A549 (cell line): Measurements from ENCODE around the gene KDM5C. TPM values are rescaled to one million over a fixed set of nuclear protein-coding genes. Genes with fewer than 3 reads are reported as not detected.

Source experiments
- ATAC-seq, 2 experiments: fragments of 200-7000 bp in 1 of 2; fragments of >200 bp in 1 of 2; cut with Nextera tagmentation in 1 of 2; cut with Tn5 transposase in 1 of 2; 3 replicates each; pipeline versions ENCODE4 v1.8.0 to v1.9.1; 2018 to 2020; ENCODE audit warnings: mild to moderate bottlenecking in 1 of 2, moderate library complexity in 1 of 2
- CTCF ChIA-PET: fragments of 300-600 bp; sonication (Branson Sonifier 250); formaldehyde crosslinking; extraction: SDS; loops from one replicate; lab custom pipeline; 2021; ENCODE audit warnings: antibody characterized with exemption, inconsistent platforms; lab: Yijun Ruan, JAX
- POLR2A ChIA-PET: fragments of 350-600 bp; formaldehyde crosslinking; extraction: SDS; loops from one replicate; lab custom pipeline; 2021; ENCODE audit warnings: antibody characterized with exemption, inconsistent platforms; lab: Yijun Ruan, JAX
- DNase-seq, 2 experiments: peaks; one replicate each; pipeline versions ENCODE4 v3.0.0 to v3.0.0-alpha.2; 2011 to 2016; ENCODE audit warnings: low read depth in 1 of 2, low spot score in 1 of 2
- FAIRE-seq: peaks from 2 replicates; lab custom pipeline; 2011; peaks lifted over from hg19 to GRCh38; lab: Jason Lieb, UNC
- H3K27ac ChIP-seq, 2 experiments: fragments of >200 bp; sonication (Bioruptor Twin); formaldehyde crosslinking; 3 replicates each; pipeline ENCODE4 v1.5.1; 2016 to 2017
- H3K4me1 ChIP-seq: fragments of >200 bp; sonication (Bioruptor Twin); formaldehyde crosslinking; 3 replicates; pipeline ENCODE4 v1.6.1; 2016
- H3K4me2 ChIP-seq: fragments of >200 bp; sonication (Bioruptor Twin); formaldehyde crosslinking; 3 replicates; pipeline ENCODE4 v1.6.1; 2016
- H3K4me3 ChIP-seq: fragments of >200 bp; sonication (Bioruptor Twin); formaldehyde crosslinking; 3 replicates; pipeline ENCODE4 v1.5.1; 2016
- H3K9me3 ChIP-seq: fragments of >200 bp; sonication (Bioruptor Twin); formaldehyde crosslinking; 3 replicates; pipeline ENCODE4 v1.6.1; 2016
- CBX8 ChIP-seq: fragments of 200-600 bp; sonication (generic); IDR thresholded peaks from 2 replicates; pipeline ENCODE4 v1.6.1; 2016
- CHD2 ChIP-seq: fragments of 150-350 bp; IDR thresholded peaks from 2 replicates; pipeline ENCODE4 v1.6.1; 2014; ENCODE audit warnings: low read length; ENCODE audit not compliant: partially characterized antibody
- ESRRA ChIP-seq: fragments of 150-350 bp; IDR thresholded peaks from 2 replicates; pipeline ENCODE4 v1.6.1; 2014; ENCODE audit warnings: mild to moderate bottlenecking, low read length, borderline replicate concordance
- HDAC2 ChIP-seq: fragments of 200-600 bp; sonication (generic); IDR thresholded peaks from 2 replicates; pipeline ENCODE4 v1.6.1; 2016
- HOXA7 ChIP-seq: fragments of 250-450 bp; sonication (Bioruptor Pico); IDR thresholded peaks from 2 replicates; pipeline ENCODE4 v1.5.0; 2020; ENCODE audit warnings: mild to moderate bottlenecking, moderate library complexity
- NPAS2 ChIP-seq: fragments of 250-450 bp; sonication (Bioruptor Pico); IDR thresholded peaks from 2 replicates; pipeline ENCODE4 v1.8.0; 2022; ENCODE audit warnings: mild to moderate bottlenecking, moderate library complexity, borderline replicate concordance
- NR3C1 ChIP-seq: fragments of >200 bp; sonication (Bioruptor Twin); formaldehyde crosslinking; IDR thresholded peaks from 3 replicates; pipeline ENCODE4 v1.6.1; 2017
- POLR2A ChIP-seq: IDR thresholded peaks from 2 replicates; pipeline ENCODE4 v1.6.1; 2012; ENCODE audit warnings: mild to moderate bottlenecking, low read length
- RNF2 ChIP-seq: fragments of 200-600 bp; sonication (generic); IDR thresholded peaks from 2 replicates; pipeline ENCODE4 v1.6.1; 2016; ENCODE audit warnings: low read depth, mild to moderate bottlenecking, antibody characterized with exemption, moderate library complexity, borderline replicate concordance
- SMC3 ChIP-seq: fragments of >200 bp; sonication (Bioruptor Twin); formaldehyde crosslinking; IDR thresholded peaks from 3 replicates; pipeline ENCODE4 v1.6.1; 2018; ENCODE audit warnings: inconsistent platforms
- ZNF302 ChIP-seq: fragments of 250-450 bp; sonication (Bioruptor Pico); IDR thresholded peaks from 2 replicates; pipeline ENCODE4 v1.9.0; 2021; ENCODE audit warnings: inconsistent platforms, mild to moderate bottlenecking, moderate library complexity
- ZSCAN20 ChIP-seq: fragments of 250-450 bp; sonication (Bioruptor Pico); IDR thresholded peaks from 2 replicates; pipeline ENCODE4 v1.8.0; 2022; ENCODE audit warnings: mild to moderate bottlenecking, moderate library complexity
- WGBS: methylation state at CpG from one replicate; pipeline ENCODE4 v1.1.6; 2017; ENCODE audit errors: missing lambda C conversion rate; 5-methylcytosine and 5-hydroxymethylcytosine counted together
- polyA plus RNA-seq, 4 experiments: library from polyadenylated mRNA; depleted of rRNA in 3 of 4; stranded (reverse); fragments of >200 nt; fragmentation: RNase III in 1 of 4; extraction: RNeasy Plus Mini Kit Qiagen cat#74134 plus additional on column Dnase treatment in 1 of 4; gene quantifications; 2 replicates in 3 of 4; 3 replicates in 1 of 4; pipeline ENCODE4 v1.2.3, GENCODE V29; 2011 to 2017
- TF ChIP-seq, protein P1 (sequence below): IDR thresholded peaks from 2 replicates; pipeline ENCODE4 v1.6.1; 2012; ENCODE audit warnings: low read depth, borderline replicate concordance
- TF ChIP-seq, protein P2 (sequence below): IDR thresholded peaks from 2 replicates; pipeline ENCODE4 v1.6.1; 2012
- TF ChIP-seq, protein P3 (sequence below): fragments of >200 bp; sonication (Bioruptor Twin); formaldehyde crosslinking; IDR thresholded peaks from 3 replicates; pipeline ENCODE4 v1.5.1; 2016

Gene KDM5C
- polyA plus RNA-seq, 2 of the 4 experiments (the other 2 are of a cell fraction), result 46.5 to 66.8 TPM

DNA sequence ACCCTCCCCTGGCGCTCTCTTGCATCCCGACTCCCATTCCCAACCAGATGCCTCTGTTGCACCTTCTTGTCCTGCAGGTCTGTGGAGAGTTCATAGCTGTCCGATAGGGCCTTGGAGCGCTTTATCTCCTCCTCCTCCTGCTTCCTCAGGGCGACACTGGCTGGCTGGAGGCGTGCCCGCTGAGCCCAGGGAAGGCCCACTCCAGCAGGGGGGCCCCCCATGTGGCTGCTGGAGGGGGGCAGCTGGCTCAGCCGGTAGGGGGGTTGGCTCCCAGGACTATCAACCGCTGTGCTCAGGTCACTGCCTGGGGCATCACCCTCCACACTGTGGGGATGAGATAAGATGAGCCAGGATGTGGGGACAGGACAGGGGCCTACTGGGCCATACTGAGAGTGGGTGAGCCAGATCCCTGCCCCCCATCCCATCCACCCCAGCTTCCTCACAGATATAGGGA is 30.8 kb upstream of the KDM5C start:
- ChIA-PET CTCF (interaction anchor here (1.0 to 1.6 kb wide), 5 partner anchors 8 to 226 kb away, joined by 3 to 7 read pairs (median 3); partner anchors contain the start of gene IQSEC2), POLR2A (no interaction called here)
- TF ChIP-seq CBX8 (no peak), RNF2 (no peak), POLR2A (no peak), NPAS2 (no peak), ZSCAN20 (CRISPR knock-in tag) (no peak), ZNF302 (CRISPR knock-in tag) (no peak), HOXA7 (CRISPR knock-in tag) (no peak), ESRRA (no peak)
- TF ChIP-seq, protein P1, sequence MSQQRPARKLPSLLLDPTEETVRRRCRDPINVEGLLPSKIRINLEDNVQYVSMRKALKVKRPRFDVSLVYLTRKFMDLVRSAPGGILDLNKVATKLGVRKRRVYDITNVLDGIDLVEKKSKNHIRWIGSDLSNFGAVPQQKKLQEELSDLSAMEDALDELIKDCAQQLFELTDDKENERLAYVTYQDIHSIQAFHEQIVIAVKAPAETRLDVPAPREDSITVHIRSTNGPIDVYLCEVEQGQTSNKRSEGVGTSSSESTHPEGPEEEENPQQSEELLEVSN, result no peak
- TF ChIP-seq, protein P2, sequence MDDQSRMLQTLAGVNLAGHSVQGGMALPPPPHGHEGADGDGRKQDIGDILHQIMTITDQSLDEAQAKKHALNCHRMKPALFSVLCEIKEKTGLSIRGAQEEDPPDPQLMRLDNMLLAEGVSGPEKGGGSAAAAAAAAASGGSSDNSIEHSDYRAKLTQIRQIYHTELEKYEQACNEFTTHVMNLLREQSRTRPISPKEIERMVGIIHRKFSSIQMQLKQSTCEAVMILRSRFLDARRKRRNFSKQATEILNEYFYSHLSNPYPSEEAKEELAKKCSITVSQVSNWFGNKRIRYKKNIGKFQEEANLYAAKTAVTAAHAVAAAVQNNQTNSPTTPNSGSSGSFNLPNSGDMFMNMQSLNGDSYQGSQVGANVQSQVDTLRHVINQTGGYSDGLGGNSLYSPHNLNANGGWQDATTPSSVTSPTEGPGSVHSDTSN, result no peak
- H3K4me3 ChIP-seq, result no peak overlapping the region
- 100% methylated on average over 4 of the region's 9 CpGs for WGBS
- H3K9me3 ChIP-seq, result no peaks in the 10 kb centered on the region
- peak overlapping the region in 1 of 2 experiments; percentile 61; a peak in 2 of 6 replicates for H3K27ac ChIP-seq
- H3K4me2 ChIP-seq, result no peak overlapping the region
- FAIRE-seq (no peak), DNase-seq (no peak), ATAC-seq (no peak)
- peaks cover 9% of the 10 kb centered on the region; the same call in 2 of the 3 replicates for H3K4me1 ChIP-seq

DNA sequence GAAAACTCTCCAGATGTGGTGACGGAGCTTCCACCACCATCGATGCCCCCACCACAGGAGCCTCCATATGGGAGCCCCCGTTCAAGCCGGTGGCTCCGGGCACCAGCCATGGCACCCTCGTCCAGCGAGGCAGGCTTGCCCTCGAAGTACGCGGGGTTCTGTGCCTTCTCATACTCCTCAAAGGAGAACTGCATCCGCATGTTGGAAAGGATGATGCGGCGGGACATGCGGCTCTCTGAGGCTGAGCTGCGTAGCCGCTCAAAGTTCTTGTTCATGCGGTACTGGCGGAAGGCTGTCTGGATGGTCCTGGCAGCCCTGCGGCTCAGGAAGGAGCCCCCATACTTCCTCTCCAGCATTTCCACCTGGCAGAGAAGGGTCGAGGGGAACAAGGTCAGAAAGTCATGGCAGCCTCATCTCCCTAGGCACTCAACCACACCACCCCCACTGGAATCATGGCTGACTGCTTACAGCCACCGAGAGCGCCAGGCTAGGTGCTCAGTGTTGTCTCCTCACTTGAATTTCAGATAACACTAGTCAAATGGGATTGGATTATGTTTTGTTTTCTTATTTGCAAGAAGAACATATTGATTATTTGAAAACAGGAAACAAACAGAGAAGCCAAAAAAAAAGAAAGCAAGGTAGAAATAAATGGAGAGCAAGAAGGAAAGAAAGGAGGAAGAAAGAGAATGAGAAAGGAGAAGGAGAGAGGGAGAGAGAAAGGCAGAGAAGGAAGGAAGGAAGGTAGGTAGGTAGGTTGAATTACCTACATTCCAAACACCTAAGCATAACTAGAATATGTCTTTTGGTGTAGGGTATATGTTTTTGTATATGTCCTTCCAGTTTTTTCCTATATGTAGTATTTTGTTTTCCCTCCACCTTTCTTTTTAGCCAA is 29.8 kb upstream of the KDM5C start:
- peak overlapping the region in 1 of 2 experiments; percentile 24; a peak in 1 of 6 replicates for H3K27ac ChIP-seq
- ChIA-PET POLR2A (interaction anchor here (0.7 kb wide), 1 partner anchor 18 kb away, joined by 4 read pairs; no protein-coding TSS in a partner anchor), CTCF (interaction anchor here (0.6 to 1.6 kb wide), 7 partner anchors 15 to 227 kb away, joined by 3 to 7 read pairs (median 3); partner anchors contain the start of gene IQSEC2)
- peaks cover 12% of the 10 kb centered on the region; the same call in 2 of the 3 replicates for H3K4me1 ChIP-seq
- H3K4me2 ChIP-seq, result no peak overlapping the region
- WGBS, result 93% methylated on average over 21 of the region's 22 CpGs
- H3K4me3 ChIP-seq, result no peak overlapping the region
- FAIRE-seq (peak; percentile 67), DNase-seq (no peak), ATAC-seq (no peak)
- TF ChIP-seq RNF2 (no peak), SMC3 (no peak), CHD2 (no peak), NR3C1 (no peak)
- TF ChIP-seq, protein P3, sequence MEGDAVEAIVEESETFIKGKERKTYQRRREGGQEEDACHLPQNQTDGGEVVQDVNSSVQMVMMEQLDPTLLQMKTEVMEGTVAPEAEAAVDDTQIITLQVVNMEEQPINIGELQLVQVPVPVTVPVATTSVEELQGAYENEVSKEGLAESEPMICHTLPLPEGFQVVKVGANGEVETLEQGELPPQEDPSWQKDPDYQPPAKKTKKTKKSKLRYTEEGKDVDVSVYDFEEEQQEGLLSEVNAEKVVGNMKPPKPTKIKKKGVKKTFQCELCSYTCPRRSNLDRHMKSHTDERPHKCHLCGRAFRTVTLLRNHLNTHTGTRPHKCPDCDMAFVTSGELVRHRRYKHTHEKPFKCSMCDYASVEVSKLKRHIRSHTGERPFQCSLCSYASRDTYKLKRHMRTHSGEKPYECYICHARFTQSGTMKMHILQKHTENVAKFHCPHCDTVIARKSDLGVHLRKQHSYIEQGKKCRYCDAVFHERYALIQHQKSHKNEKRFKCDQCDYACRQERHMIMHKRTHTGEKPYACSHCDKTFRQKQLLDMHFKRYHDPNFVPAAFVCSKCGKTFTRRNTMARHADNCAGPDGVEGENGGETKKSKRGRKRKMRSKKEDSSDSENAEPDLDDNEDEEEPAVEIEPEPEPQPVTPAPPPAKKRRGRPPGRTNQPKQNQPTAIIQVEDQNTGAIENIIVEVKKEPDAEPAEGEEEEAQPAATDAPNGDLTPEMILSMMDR, result no peak
- H3K9me3 ChIP-seq, result no peaks in the 10 kb centered on the region

DNA sequence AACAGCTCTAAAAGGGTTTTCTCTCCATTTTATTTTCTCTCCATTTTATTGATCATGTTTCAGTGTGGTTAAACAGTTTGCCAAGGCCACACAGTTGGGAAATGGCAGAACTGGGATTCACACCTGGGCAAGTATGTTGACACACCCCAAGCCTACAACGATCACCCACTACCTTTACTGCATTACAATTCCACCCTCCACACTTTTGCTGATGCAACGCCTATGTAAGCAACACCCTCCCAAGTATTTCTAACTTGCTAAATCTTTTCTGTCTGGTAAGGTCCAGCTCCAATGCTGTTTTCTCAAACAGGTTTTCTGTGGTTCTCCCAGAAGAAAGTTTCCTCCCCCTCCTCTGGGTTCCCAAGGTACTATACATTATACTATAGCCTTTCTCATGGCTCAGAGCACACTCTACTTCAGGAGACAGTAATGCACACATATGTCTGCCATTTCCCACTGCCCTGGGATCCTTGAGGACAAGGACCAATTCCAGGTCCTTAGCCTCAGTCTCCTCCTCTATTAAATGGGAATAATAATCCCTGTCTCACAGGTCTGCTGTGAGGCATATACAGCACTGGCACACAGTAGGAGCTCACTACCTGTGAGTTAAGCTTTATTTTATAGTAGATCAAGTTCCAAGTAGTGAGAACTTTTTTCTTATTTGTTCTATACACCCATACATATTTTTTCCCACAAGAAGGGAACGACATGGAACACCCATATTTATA is 28.4 kb upstream of the KDM5C start:
- Histone ChIP-seq H3K4me1 (peaks cover 15% of the 10 kb centered on the region; the same call in 2 of the 3 replicates), H3K27ac (peak overlapping the region; percentile 30 to 45; a peak in 5 of 6 replicates), H3K4me3 (no peak overlapping the region), H3K4me2 (no peak overlapping the region), H3K9me3 (no peaks in the 10 kb centered on the region)
- no peak for TF ChIP-seq HDAC2
- ATAC-seq (no peak), DNase-seq (no peak), FAIRE-seq (no peak)
- POLR2A ChIA-PET, result no interaction called here
- CTCF ChIA-PET, result interaction anchor here (0.6 to 5.8 kb wide), 6 partner anchors 9 to 228 kb away, joined by 3 to 26 read pairs (median 4); no protein-coding TSS in a partner anchor
- WGBS, result 84% methylated on average over 3 of the region's 3 CpGs
